Ovary (tissue), 9 donors: ENCODE measurements around the gene DSCAML1. TPM values are rescaled to one million over a fixed set of nuclear protein-coding genes. Genes with fewer than 3 reads are reported as not detected.

Experiments
- DNase-seq, 5 donors: peaks; one replicate each; pipeline ENCODE4 v3.0.0-alpha.2; 2019 to 2020
- H3K27ac ChIP-seq, 2 donors: fragments of 200-600 bp; one replicate each; pipeline versions ENCODE4 v1.5.1 to v1.8.0; 2019 to 2022
- H3K27me3 ChIP-seq: fragments of 200-600 bp; one replicate; pipeline ENCODE4 v1.8.0; 2022
- H3K36me3 ChIP-seq: fragments of 200-600 bp; sonication (generic); one replicate; pipeline ENCODE4 v1.5.1; 2019
- H3K4me1 ChIP-seq: one replicate; pipeline ENCODE4 v1.8.1; 2013; ENCODE audit warnings: mild to moderate bottlenecking, moderate library complexity; ENCODE audit not compliant: insufficient read depth
- H3K4me3 ChIP-seq: fragments of 200-600 bp; sonication (generic); one replicate; pipeline ENCODE4 v1.5.1; 2017
- H3K9me3 ChIP-seq, 2 donors: fragments of 200-600 bp in 1 of 2; sonication (generic) in 1 of 2; one replicate each; pipeline versions ENCODE4 v1.5.1 to v1.8.1; 2013 to 2019; ENCODE audit warnings: mild to moderate bottlenecking in 1 of 2, moderate library complexity in 1 of 2
- CTCF ChIP-seq, 3 donors: fragments of 450-650 bp in 2 of 3; fragments of 200-600 bp in 1 of 3; IDR thresholded peaks; one replicate each; pipeline versions ENCODE4 v1.5.1 to v1.8.0; 2016 to 2022; ENCODE audit warnings: antibody characterized with exemption in 3 of 3, mild to moderate bottlenecking in 1 of 3
- EP300 ChIP-seq: sonication (generic); formaldehyde crosslinking; IDR thresholded peaks from one replicate; pipeline ENCODE4 v1.6.1; 2017; ENCODE audit warnings: antibody characterized with exemption
- POLR2A ChIP-seq: fragments of 450-650 bp; IDR thresholded peaks from one replicate; pipeline ENCODE4 v1.6.1; 2017; ENCODE audit warnings: antibody characterized with exemption, mild to moderate bottlenecking, moderate library complexity
- WGBS, 3 donors: extraction: QIAGEN DNeasy Blood & Tissue Kit in 1 of 3; methylation state at CpG; one replicate each; pipeline versions ENCODE4 v1.1.5 to v1.1.7; 2013 to 2017; 5-methylcytosine and 5-hydroxymethylcytosine counted together
- intact Hi-C, 4 donors: fragments of 100-400 bp; cut with DNase I; formaldehyde crosslinking; loops; one replicate each; pipeline versions ENCODE4 v1.11.0 to v1.15.1; 2022 to 2023
- polyA plus RNA-seq, 2 donors: library from polyadenylated mRNA; stranded (reverse); fragments of 200-250 nt in 1 of 2; fragments of 350-450 nt in 1 of 2; fragmentation: Illumina TruSeq in 1 of 2; extraction: RNeasy Lipid Tissue Mini Kit (QIAGEN cat#74804) in 1 of 2; gene quantifications; one replicate each; pipeline ENCODE4 v1.2.3, GENCODE V29; 2013 to 2014
- total RNA-seq, 7 donors: library from RNA; depleted of rRNA in 2 of 7; stranded (reverse); fragments of >200 nt in 2 of 7; fragmentation: NEBNext Ultra II Directional in 3 of 7; extraction: Animal tissue kit (Norgen Biotek cat#: 25700) in 3 of 7; gene quantifications; one replicate each; pipeline versions ENCODE4 v1.1.0 to v1.2.4, GENCODE V29; 2016 to 2023
- donor health status: DM: no; HTN: no; CAD: no; lungs with moderate emphysema.
- donor health status: DM: no; HTN: no; CAD: no.
- donor health status: Bipolar disorder and iron deficiency.
- donor health status: DM: yes; HTN: yes; CAD: no.
- donor health status: DM: no; HTN: no; CAD: no.
- donor health status: DM: yes; HTN: yes; CAD: no.

The DSCAML1 gene
- total and polyA plus RNA-seq, 9 donors: 0.77 to 16.5 (median 10.6) TPM

DNA sequence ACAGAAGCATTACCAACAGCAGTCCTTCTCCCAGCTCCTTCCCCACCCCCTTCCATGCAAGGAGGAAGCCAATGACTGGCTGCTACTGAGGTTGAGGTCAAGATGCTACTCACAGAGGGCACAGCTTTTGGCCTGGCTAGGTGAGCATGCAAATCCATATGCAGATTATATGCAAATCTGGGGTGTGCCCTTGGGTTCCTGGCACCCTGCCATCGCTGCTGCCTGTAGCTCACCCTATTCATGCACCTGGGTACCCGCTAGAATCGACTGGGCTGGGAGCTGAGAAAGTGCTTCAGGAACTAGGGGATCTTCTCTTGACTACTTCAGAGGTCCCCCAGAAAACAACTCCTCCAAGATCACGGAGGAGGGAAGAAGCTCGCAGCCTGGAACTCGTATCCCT is 4.0 kb downstream of the DSCAML1 start:
- Histone ChIP-seq H3K36me3 (no peaks in the 10 kb centered on the region), H3K27me3 (no peaks in the 10 kb centered on the region), H3K4me3 (no peak overlapping the region), H3K9me3 (no peaks in the 10 kb centered on the region), H3K27ac (no peak overlapping the region), H3K4me1 (peaks cover 7% of the 10 kb centered on the region)
- TF ChIP-seq EP300: no peak
- no peak for TF ChIP-seq POLR2A
- no peak for TF ChIP-seq CTCF (IDR thresholded peaks at IDR 0.05)
- DNase-seq: no peak
- 85 to 92% (median 90%) methylated on average over 6 of the region's 6 CpGs for WGBS, 3 donors
- intact Hi-C loops: no loop called here

GRCh38 chr11:117792241-117792640 is 4.8 kb downstream of the DSCAML1 start:
- Histone ChIP-seq H3K4me1 (peaks cover 7% of the 10 kb centered on the region), H3K27ac (no peak overlapping the region), H3K27me3 (no peaks in the 10 kb centered on the region), H3K4me3 (no peak overlapping the region), H3K9me3 (no peaks in the 10 kb centered on the region), H3K36me3 (no peaks in the 10 kb centered on the region)
- intact Hi-C loops: no loop called here
- DNase-seq: no peak
- no peak for TF ChIP-seq POLR2A
- 87 to 91% (median 89%) methylated on average over 5 of the region's 5 CpGs for WGBS, 3 donors

- DNase-seq: no peak
- Histone ChIP-seq H3K27me3 (no peaks in the 10 kb centered on the region), H3K4me3 (no peak overlapping the region), H3K27ac (no peak overlapping the region), H3K36me3 (no peaks in the 10 kb centered on the region), H3K4me1 (no peaks in the 10 kb centered on the region), H3K9me3 (no peaks in the 10 kb centered on the region)
- 42 to 61% (median 59%) methylated on average over 3 of the region's 3 CpGs for WGBS, 3 donors
- intact Hi-C loops: no loop called here
- TF ChIP-seq CTCF (IDR thresholded peaks at IDR 0.05) (no peak), EP300 (no peak), POLR2A (no peak)
Measured at GRCh38 chr11:117790279-117790678, 6.7 kb downstream of the DSCAML1 start.

DNA sequence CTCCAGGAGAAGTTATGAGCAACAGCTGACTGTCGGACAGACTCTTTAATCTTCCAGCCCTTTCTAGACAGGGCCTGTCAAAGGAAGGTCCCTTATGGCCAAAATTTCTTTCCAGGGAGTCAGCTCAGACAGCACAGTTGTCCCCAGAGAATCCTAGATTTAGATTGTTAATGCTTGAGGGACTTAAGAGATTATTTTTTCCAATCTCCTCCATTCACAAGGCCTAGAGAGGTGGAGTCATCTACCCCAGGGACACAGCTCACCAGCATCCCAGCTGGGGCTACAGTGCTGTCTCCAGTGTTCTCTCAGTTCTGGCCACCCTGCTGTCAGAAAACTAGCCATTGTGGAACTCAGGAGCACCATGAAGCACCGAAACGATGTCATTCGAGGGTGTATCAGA is 7.8 kb downstream of the DSCAML1 start:
- 92 to 94% (median 93%) methylated on average over 4 of the region's 4 CpGs for WGBS, 3 donors
- no peak overlapping the region for H3K27ac ChIP-seq
- TF ChIP-seq EP300 (no peak), CTCF (IDR thresholded peaks at IDR 0.05) (no peak), POLR2A (no peak)
- intact Hi-C loops: no loop called here
- no peaks in the 10 kb centered on the region for H3K9me3 ChIP-seq
- no peak overlapping the region for H3K4me3 ChIP-seq
- no peak for DNase-seq
- no peaks in the 10 kb centered on the region for H3K4me1 ChIP-seq
- H3K27me3 ChIP-seq: no peaks in the 10 kb centered on the region
- no peaks in the 10 kb centered on the region for H3K36me3 ChIP-seq

DNA sequence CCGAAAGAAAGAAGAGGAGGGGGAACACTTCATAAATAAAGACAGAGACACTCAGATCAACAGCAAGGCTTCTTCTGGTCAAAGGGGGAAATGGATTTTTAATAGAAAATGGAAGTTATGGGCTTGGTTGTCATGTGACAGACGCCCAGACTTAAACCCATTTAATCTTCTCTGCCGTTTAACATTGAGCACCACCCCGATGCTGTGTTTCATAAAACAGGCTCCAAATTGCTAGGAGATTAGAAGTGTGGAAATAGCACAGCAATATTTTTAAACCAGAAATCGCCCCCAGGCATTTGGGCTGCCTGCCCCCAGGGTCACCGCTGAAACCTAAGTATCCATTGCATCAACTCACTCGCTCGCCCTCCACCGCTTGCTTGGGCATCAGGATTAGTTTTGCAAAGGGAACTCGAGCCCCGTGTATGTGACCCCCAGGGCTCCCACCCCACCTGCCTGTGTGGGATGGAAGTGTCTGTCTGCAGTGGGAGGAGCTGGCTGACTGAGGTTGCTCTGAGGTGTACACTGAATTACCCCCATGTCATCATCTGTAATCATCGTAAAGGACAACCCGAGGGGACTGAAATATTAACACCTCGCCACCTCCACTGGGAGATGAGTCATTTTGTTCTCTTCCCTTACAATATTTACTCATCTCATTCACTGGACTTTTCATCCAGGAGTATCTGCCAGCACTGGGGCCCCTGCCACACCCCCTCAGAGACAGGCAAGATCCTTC is 10.7 kb downstream of the DSCAML1 start:
- no peaks in the 10 kb centered on the region for H3K9me3 ChIP-seq
- intact Hi-C loops: no loop called here
- no peak for DNase-seq
- TF ChIP-seq EP300 (no peak), CTCF (IDR thresholded peaks at IDR 0.05) (no peak), POLR2A (no peak)
- H3K4me3 ChIP-seq: no peak overlapping the region
- no peaks in the 10 kb centered on the region for H3K4me1 ChIP-seq
- no peaks in the 10 kb centered on the region for H3K27me3 ChIP-seq
- H3K36me3 ChIP-seq: no peaks in the 10 kb centered on the region
- 61 to 65% (median 62%) methylated on average over 14 of the region's 14 CpGs for WGBS, 3 donors
- H3K27ac ChIP-seq: no peak overlapping the region
